CD4-positive, alpha-beta T cell treated with Interleukin-21 for 1 hour (primary cell): ENCODE data around the gene USP17L19.
"Not testable (repeated sequence)": the region's sequence is repeated elsewhere in the genome, so short reads cannot be mapped to it uniquely, and the experiment has no call there.

ENCODE experiments used
- DNase-seq: peaks from one replicate; pipeline ENCODE4 v3.0.0-alpha.2; 2020

USP17L19 gene

GRCh38 chr4:9253078-9253477 is at the start of gene USP17L19:
USP17L19 (plus strand) TSS chr4:9253378; CDS start chr4:9253378, 0 bp downstream.
- DNase-seq, result not testable (repeated sequence)

- not testable (repeated sequence) for DNase-seq
Observed at GRCh38 chr4:9210357-9210756, 42.8 kb upstream of the USP17L19 start, which contains the start of gene USP17L10. USP17L10 (plus strand) TSS chr4:9210657; CDS start chr4:9210657, 0 bp downstream.

- not testable (repeated sequence) for DNase-seq
Observed at GRCh38 chr4:9214701-9215100, 38.5 kb upstream of the USP17L19 start.

- DNase-seq, result not testable (repeated sequence)
Observed at GRCh38 chr4:9215105-9215504, 38.1 kb upstream of the USP17L19 start, which contains the start of gene USP17L11. USP17L11 (plus strand) TSS chr4:9215405; CDS start chr4:9215405, 0 bp downstream.

GRCh38 chr4:9219852-9220251 is 33.3 kb upstream of the USP17L19 start, which contains the start of gene USP17L12:
USP17L12 (plus strand) TSS chr4:9220152; CDS start chr4:9220152, 0 bp downstream.
- not testable (repeated sequence) for DNase-seq

- not testable (repeated sequence) for DNase-seq
Observed at GRCh38 chr4:9224596-9224995, 28.6 kb upstream of the USP17L19 start, which contains the start of gene USP17L13. USP17L13 (plus strand) TSS chr4:9224896; CDS start chr4:9224896, 0 bp downstream.

- DNase-seq, result not testable (repeated sequence)
Observed at GRCh38 chr4:9230249-9230648, 22.9 kb upstream of the USP17L19 start.

GRCh38 chr4:9234085-9234484 is 19.1 kb upstream of the USP17L19 start, which contains the start of gene USP17L15:
USP17L15 (plus strand) TSS chr4:9234385; CDS start chr4:9234385, 0 bp downstream.
- not testable (repeated sequence) for DNase-seq

GRCh38 chr4:9238461-9238860 is 14.7 kb upstream of the USP17L19 start:
- not testable (repeated sequence) for DNase-seq

- not testable (repeated sequence) for DNase-seq
Observed at GRCh38 chr4:9243579-9243978, 9.6 kb upstream of the USP17L19 start, which contains the start of gene USP17L17. USP17L17 (plus strand) TSS chr4:9243879; CDS start chr4:9243879, 0 bp downstream.

- DNase-seq, result not testable (repeated sequence)
Observed at GRCh38 chr4:9247953-9248680, 5.1 kb upstream of the USP17L19 start, which contains the start of gene USP17L18. USP17L18 (plus strand) TSS chr4:9248630; CDS start chr4:9248630, 0 bp downstream.

- DNase-seq, result not testable (repeated sequence)
Observed at GRCh38 chr4:9257824-9258223, 4.6 kb downstream of the USP17L19 start, which contains the start of gene USP17L20. USP17L20 (plus strand) TSS chr4:9258124; CDS start chr4:9258124, 0 bp downstream.

GRCh38 chr4:9262572-9262971 is 9.4 kb downstream of the USP17L19 start, which contains the start of gene USP17L21:
USP17L21 (plus strand) TSS chr4:9262872; CDS start chr4:9262872, 0 bp downstream.
- DNase-seq, result not testable (repeated sequence)

- DNase-seq, result not testable (repeated sequence)
Observed at GRCh38 chr4:9267319-9267718, 14.1 kb downstream of the USP17L19 start, which contains the start of gene USP17L22. USP17L22 (plus strand) TSS chr4:9267619; CDS start chr4:9267619, 0 bp downstream.

GRCh38 chr4:9271719-9272118 is 18.5 kb downstream of the USP17L19 start:
- not testable (repeated sequence) for DNase-seq
